ENCODE measurements around the gene C2CD4B.

Gene C2CD4B

GRCh38 chr15:62165104-62165792 lies at the start of gene C2CD4B:
Gene C2CD4B (minus strand): TSS chr15:62165285. CDS start chr15:62164984, 301 bp downstream.
- peak; percentile 61 to 65 for DNase-seq

DNA sequence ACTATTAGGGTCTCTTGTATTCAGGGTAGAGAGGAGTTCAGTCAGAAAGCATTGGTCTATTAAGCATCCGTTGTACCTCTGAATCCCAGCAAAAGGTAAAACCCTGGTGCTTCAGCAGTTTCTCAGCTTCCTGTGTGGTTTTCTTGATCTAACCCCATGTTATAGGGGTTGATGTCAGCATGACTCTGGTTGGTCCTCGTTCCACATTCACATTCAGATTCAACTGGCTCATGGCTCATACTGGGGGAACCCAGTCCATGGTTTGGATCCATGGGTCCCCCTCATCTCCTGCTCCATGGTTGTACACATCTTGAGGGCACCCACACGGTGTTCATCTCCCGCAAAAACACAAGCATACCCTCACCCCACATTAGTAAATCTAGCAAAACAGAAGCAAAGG lies 47.7 kb upstream of the C2CD4B start:
- no peak for DNase-seq

GRCh38 chr15:62211348-62211747 lies 46.3 kb upstream of the C2CD4B start:
- no peak for DNase-seq

GRCh38 chr15:62209821-62210220 lies 44.7 kb upstream of the C2CD4B start:
- DNase-seq, result no peak

DNA sequence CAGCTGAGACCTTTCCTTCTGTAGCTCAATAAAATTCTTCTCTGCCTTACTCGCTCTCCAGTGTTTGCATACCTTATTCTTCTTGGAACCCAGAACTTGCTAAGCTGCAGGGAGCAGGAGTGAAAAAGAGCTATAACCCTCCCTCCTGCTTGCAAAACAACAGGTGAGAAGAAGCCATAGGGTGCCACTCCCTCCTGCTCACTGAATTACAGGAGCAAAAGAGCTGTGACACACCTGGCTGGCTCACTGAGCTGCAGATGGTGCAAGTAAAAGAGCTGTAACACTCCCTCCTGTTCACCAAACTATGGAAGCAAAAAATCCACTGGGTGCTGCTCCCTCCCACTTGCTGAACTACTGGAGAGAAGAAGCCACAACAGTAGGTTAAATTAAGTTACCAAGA lies 44.2 kb upstream of the C2CD4B start:
- DNase-seq, result no peak

DNA sequence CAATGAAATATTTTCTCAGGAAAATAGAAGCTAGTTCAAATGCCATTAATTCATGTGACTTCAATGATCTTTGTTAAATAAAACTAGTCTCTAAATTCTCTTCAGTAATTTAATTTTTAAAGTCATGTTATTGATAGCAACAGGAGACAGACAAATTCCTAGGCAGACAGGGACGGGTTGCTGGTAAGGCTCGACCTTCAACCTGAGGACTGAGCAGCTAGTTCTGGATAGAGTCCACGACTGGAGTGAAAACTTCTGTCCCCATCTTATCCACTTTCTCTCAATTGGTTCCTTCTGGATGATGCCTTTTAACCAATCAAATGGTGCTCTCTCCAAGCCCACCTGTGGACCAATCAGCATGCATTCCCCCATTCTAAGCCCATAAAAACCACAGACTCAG lies 43.8 kb upstream of the C2CD4B start:
- DNase-seq, result no peak

DNA sequence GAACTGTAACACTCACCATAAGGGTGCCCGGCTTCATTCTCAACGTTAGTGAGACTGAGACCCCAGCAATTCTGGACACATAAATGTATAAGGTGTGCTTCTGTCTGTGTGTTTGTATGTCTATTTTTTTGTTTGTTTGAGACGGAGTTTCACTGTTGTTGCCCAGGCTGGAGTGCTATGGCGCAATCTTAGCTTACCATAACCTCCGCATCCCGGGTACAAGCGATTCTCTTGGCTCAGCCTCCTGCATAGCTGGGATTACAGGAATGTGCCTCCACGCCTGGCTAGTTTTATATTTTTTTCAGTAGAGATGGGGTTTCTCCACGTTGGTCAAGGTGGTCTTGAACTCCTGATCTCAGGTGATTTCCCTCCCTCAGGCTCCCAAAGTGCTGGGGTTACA lies 43.3 kb upstream of the C2CD4B start:
- DNase-seq, result no peak

GRCh38 chr15:62190675-62191074 lies 25.6 kb upstream of the C2CD4B start:
- DNase-seq, result no peak

- DNase-seq, result no peak
Measured at GRCh38 chr15:62190274-62190673, 25.2 kb upstream of the C2CD4B start.

DNA sequence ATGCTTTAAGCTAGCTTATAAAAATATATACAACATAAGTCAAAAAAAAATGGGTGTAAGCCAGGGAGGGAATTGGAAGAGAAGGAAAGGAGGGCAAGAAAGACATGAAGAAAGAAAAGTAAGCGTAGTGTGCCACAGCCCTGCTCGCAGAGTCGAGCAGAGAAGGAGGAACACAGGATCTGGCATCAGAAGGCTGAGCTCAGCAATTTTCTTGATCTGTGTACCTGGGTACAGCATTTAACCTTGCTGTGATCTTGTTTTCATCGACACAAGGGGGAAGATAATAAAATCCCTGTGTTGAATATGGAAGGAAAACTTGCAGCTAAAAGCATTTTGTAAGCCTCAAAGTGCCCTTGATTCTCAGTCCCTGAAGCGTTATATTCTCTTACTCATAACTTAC lies 23.7 kb upstream of the C2CD4B start:
- no peak for DNase-seq

- no peak for DNase-seq
Measured at GRCh38 chr15:62187910-62188309, 22.8 kb upstream of the C2CD4B start.

GRCh38 chr15:62187425-62187824 lies 22.3 kb upstream of the C2CD4B start:
- DNase-seq, result no peak

DNA sequence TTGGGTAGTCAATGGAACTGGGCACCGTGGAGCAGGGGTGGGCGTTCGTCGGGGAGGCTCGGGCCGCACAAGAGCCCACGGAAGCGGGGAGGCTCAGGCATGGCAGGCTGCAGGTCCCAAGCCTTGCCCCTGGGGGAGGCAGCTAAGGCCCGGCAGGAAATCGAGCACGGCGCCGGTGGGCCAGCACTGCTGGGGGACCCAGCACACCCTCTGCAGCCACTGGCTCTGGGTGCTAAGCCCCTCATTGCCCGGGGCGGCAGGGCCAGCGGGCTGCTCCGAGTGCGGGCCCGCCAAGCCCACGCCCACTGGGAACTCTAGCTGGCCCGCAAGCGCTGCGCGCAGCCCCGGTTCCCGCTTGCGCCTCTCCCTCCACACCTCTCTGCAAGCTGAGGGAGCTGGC lies 21.5 kb upstream of the C2CD4B start:
- DNase-seq, result no peak

DNA sequence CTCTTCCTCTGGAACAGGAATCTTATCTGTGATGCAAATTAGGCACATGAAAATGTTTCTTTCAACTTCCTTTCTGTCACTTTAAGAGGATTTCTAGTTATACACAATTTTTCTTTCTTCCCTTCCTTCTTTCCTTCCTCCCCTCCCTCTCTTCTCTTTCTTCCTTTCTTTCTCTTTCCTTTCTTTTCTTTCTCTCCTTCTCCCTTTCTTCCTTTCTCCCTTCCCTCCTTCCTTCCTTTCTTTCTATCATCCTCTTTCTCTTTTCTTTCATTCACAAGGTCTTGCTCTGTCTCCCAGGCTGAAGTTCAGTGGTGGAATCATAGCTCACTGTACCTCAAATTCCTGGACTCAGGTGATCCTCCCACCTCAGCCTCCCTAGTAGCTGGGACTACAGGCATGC lies 18.0 kb upstream of the C2CD4B start:
- DNase-seq, result no peak

DNA sequence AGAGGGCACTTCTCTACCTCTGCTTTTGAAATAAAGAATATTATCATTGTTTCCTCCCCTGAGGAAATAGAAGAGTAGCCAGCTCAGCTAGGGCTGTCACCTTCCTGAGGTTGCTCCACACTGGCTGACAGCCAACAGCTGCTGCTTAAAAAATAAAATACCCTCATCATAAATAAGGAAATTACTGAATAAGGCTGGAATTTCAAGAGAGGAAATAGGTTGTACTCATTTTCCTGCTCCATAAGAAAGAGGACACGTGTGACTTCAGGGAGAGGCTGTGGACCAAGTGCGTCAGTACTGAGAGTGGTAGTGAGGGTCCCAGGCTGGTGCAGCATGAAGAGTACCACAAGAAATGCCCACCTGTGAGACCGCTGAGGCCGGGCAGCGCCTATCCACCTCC lies 8.1 kb upstream of the C2CD4B start:
- peak in 1 of 2 experiments; percentile 30 for DNase-seq

GRCh38 chr15:62171882-62172281 lies 6.8 kb upstream of the C2CD4B start:
- DNase-seq, result no peak

DNA sequence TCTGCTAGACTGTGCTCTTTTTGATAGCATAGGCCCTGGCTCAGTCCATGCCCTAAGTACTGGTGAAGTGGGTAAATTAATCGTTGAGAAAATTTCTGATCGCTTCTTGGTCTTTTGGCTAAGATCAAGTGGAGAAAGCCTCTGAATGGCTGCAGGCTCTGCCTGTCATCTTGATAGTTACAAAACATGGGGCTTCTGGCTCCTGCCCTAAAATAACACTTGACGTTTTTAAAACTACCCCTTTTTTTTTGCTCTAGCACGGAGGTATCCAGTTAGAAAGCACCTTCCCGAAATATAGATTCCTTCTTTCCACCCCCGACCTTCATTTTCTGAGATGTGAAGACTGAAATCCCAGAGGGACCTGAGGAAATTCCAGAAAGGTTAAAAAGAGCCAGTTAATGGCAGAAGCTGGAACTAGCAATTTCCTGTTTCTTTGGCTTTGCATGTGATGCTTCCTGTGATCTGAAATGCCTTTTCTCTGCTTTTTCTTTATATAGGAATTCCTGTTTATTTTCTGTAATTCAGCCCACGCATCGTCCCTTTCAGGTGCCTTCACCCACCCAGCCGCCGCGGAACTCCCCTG lies 799 bp upstream of the C2CD4B start:
- no peak for DNase-seq

- no peak for DNase-seq
Measured at GRCh38 chr15:62164396-62165103, 535 bp downstream of the C2CD4B start.

GRCh38 chr15:62164014-62164395 lies 1.1 kb downstream of the C2CD4B start:
- DNase-seq, result no peak

GRCh38 chr15:62163397-62164013 lies 1.6 kb downstream of the C2CD4B start:
- no peak for DNase-seq

GRCh38 chr15:62153228-62153627 lies 11.9 kb downstream of the C2CD4B start:
- DNase-seq, result no peak

DNA sequence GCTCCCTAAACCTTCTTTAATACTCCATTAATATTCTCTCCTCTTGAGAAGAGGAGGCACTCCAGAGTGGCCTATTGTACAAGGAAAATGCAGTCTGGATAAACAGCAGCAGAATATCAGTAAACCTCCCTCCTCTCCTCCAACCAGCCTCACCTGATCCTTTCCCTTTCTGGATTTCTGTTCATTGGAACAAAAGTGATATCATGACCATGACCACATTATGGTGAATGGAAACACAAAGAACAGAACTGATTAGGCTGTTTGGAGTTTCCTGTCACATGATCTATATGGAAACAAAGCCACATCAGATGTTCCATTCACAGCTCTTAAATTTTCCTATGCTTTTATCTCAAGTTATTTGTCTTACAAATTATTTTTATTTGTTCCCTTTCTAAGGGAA lies 14.6 kb downstream of the C2CD4B start:
- DNase-seq, result no peak

DNA sequence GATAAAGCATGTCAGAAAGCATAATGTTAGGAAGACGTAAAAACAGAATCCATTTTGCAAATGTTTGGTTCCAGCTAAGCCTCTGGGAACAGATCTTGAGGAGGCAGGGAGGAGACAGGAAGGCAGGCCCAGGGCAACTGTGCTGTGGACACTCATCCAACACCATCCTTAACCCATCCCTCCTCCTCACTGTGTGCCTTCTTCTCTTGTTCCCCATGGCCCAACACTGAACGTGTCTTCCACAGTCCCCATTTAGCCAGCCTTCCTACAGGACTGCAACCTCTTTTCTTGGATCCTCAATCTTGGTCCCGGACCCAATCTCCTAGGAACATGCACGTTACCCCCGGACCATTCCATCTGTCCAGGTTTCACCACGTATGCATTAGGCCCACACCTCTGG lies 15.4 kb downstream of the C2CD4B start:
- DNase-seq, result no peak

- DNase-seq, result no peak
Measured at GRCh38 chr15:62147551-62147950, 17.5 kb downstream of the C2CD4B start.

All from AML-193 (cell line).